KMS-11 (cell line): Measurements from ENCODE around the gene MN1.

ENCODE experiments used
- H2AFZ ChIP-seq: fragments of 200-600 bp; sonication (generic); 2 replicates; pipeline ENCODE4 v1.6.1; 2016; ENCODE audit warnings: antibody characterized with exemption, mixed run types, low read depth
- H3K27ac ChIP-seq: fragments of 200-600 bp; sonication (generic); 2 replicates; pipeline ENCODE4 v1.6.1; 2016; ENCODE audit warnings: mild to moderate bottlenecking, mixed run types
- H3K27me3 ChIP-seq: fragments of 200-600 bp; sonication (generic); 2 replicates; pipeline ENCODE4 v1.6.1; 2017; ENCODE audit warnings: mild to moderate bottlenecking, low read depth, mixed run types, moderate library complexity; ENCODE audit not compliant: insufficient read depth
- H3K36me3 ChIP-seq: fragments of 200-600 bp; sonication (generic); 2 replicates; pipeline ENCODE4 v1.6.1; 2017; ENCODE audit warnings: mild to moderate bottlenecking, mixed run types; ENCODE audit not compliant: insufficient read depth
- H3K4me1 ChIP-seq: fragments of 200-600 bp; sonication (generic); 2 replicates; pipeline ENCODE4 v1.6.1; 2016; ENCODE audit warnings: mild to moderate bottlenecking, low read depth, mixed run types; ENCODE audit not compliant: poor library complexity, severe bottlenecking
- H3K4me2 ChIP-seq: fragments of 200-600 bp; sonication (generic); 2 replicates; pipeline ENCODE4 v1.7.0; 2016; ENCODE audit warnings: mild to moderate bottlenecking, mixed run types
- H3K4me3 ChIP-seq: fragments of 200-600 bp; sonication (generic); IDR thresholded peaks from 2 replicates; pipeline ENCODE4 v1.6.1; 2017; ENCODE audit warnings: low read depth, low read length, mixed read lengths; ENCODE audit not compliant: insufficient read depth
- H3K79me2 ChIP-seq: fragments of 200-600 bp; sonication (generic); 2 replicates; pipeline ENCODE4 v1.6.1; 2016; ENCODE audit warnings: low read depth, mixed run types; ENCODE audit not compliant: insufficient read depth
- H3K9ac ChIP-seq: fragments of 200-600 bp; sonication (generic); 2 replicates; pipeline ENCODE4 v1.6.1; 2016; ENCODE audit warnings: mild to moderate bottlenecking, mixed run types
- H4K20me1 ChIP-seq: fragments of 200-600 bp; sonication (generic); 2 replicates; pipeline ENCODE4 v1.6.1; 2016; ENCODE audit warnings: mild to moderate bottlenecking, mixed run types; ENCODE audit not compliant: insufficient read depth
- TF ChIP-seq, protein P1 (sequence below): fragments of 200-600 bp; sonication (generic); conservative IDR thresholded peaks from 2 replicates; pipeline ENCODE4 v1.6.1; 2017; ENCODE audit warnings: low read depth, mild to moderate bottlenecking, antibody characterized with exemption, low read length, moderate library complexity, mixed read lengths

Gene MN1

DNA sequence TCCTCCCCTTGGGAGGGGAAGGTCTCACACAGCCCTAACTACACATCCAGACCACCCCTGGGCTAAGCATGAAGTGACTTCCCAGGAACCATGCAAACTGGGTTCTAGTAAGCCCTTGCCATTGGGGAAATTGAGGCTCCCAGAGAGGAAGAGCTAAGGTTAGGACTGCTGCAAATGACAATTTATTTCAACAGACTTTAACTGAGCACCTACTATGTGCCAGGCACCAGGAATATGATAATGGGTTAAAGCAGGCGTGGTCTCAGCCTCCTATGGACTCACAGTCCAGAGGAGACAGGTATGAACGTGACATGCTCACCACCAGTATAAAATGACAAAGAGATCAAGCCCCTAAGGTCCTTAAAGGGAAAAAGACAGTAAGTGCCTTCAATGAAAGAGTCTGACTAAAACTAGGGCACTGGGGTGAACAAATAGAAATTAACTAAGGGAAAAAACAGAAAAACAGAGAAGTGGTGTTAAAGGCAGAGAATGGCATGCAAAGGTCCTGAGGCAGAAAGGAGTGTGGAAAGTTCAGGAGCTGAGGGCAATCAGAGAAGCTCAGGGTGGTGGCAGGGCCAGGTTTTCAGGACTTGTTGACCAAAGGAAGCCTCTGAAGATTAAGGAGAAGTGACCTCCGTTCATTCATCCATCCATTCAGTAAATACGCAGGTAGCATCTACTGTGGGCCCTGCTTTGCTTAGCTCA lies 14.4 kb upstream of the MN1 start:
- no peak overlapping the region for H3K4me2 ChIP-seq
- no peaks in the 10 kb centered on the region for H3K27me3 ChIP-seq
- H3K27ac ChIP-seq, result no peak overlapping the region
- H4K20me1 ChIP-seq, result no peaks in the 10 kb centered on the region
- TF ChIP-seq, protein P1, sequence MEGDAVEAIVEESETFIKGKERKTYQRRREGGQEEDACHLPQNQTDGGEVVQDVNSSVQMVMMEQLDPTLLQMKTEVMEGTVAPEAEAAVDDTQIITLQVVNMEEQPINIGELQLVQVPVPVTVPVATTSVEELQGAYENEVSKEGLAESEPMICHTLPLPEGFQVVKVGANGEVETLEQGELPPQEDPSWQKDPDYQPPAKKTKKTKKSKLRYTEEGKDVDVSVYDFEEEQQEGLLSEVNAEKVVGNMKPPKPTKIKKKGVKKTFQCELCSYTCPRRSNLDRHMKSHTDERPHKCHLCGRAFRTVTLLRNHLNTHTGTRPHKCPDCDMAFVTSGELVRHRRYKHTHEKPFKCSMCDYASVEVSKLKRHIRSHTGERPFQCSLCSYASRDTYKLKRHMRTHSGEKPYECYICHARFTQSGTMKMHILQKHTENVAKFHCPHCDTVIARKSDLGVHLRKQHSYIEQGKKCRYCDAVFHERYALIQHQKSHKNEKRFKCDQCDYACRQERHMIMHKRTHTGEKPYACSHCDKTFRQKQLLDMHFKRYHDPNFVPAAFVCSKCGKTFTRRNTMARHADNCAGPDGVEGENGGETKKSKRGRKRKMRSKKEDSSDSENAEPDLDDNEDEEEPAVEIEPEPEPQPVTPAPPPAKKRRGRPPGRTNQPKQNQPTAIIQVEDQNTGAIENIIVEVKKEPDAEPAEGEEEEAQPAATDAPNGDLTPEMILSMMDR, result no peak
- H3K4me1 ChIP-seq, result no peaks in the 10 kb centered on the region
- H3K36me3 ChIP-seq, result no peaks in the 10 kb centered on the region
- no peaks in the 10 kb centered on the region for H3K79me2 ChIP-seq
- no peak overlapping the region for H2AFZ ChIP-seq
- no peak overlapping the region for H3K4me3 ChIP-seq
- H3K9ac ChIP-seq, result no peak overlapping the region

DNA sequence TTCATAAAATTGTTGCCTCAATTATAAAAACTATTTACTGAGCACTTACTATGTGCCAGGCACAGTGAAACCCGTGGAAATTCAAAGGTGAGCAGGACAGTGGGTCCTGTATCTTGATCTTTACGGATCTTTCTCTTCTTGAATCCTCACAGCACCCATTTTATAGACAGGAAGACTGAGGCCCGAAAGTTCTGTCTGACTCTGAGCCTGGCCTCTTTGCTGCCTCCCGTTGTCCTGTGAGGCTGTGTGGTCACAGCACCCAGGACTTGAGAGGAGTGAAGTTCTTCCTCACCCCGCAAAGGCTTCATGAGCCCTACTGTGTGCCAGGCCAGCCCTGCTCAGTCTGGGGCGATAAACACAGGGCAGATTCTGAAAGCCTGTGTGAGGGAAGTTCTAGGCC lies 13.4 kb upstream of the MN1 start:
- Histone ChIP-seq H3K36me3 (no peaks in the 10 kb centered on the region), H3K9ac (no peak overlapping the region), H3K4me2 (no peak overlapping the region), H3K79me2 (no peaks in the 10 kb centered on the region), H3K4me1 (no peaks in the 10 kb centered on the region), H3K27me3 (no peaks in the 10 kb centered on the region), H2AFZ (no peak overlapping the region), H3K4me3 (no peak overlapping the region), H3K27ac (no peak overlapping the region), H4K20me1 (no peaks in the 10 kb centered on the region)
- TF ChIP-seq, protein P1, result no peak

DNA sequence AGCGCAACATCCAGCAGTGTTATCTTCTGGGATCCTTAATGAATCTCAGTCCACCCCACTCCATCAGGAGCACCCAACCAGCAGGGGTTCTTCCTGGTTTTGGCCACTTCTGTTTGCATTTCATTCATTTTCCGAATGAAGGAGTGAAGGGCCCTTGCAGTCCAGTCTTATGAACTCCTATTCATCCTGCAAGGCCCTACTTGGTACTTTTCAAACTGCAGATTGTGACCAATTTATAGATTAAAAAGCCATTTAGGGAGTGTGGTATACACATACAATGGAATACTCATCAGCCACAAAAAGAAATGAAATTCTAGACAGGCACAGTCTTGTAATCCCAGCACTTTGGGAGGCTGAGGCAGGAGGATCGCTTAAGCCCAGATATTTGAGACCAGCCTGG lies 10.2 kb upstream of the MN1 start:
- no peak overlapping the region for H3K4me2 ChIP-seq
- H3K79me2 ChIP-seq, result no peaks in the 10 kb centered on the region

DNA sequence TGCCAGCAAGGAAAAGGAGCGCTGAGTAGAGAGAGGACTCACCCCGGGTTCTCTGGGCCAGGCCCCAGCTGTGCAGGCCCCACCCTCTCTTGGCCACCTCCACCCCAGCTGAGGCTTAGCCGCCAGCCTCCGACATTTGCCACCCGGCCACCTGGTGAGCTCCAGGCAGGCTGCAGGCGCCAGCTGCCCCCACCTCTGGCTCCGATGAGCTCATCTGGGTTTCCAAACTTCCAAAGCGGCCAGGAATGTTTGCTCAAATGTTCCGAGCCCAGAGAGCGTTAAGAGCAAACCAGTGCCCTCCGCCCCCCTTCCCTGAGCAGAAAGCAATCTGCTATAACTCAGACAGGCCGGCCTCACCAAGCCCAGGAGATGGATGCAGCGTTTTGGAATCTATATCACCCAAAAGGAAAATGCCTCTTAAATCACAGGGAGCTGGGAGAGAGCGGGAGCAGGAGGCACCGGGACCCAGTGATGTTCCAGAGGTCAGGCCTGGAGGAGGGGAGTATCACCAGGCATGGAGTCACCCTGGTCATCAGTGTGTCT lies 9.1 kb upstream of the MN1 start:
- Histone ChIP-seq H4K20me1 (no peaks in the 10 kb centered on the region), H3K4me1 (no peaks in the 10 kb centered on the region), H2AFZ (no peak overlapping the region), H3K27ac (no peak overlapping the region), H3K4me3 (no peak overlapping the region), H3K9ac (no peak overlapping the region), H3K36me3 (no peaks in the 10 kb centered on the region), H3K27me3 (no peaks in the 10 kb centered on the region), H3K4me2 (no peak overlapping the region), H3K79me2 (no peaks in the 10 kb centered on the region)
- TF ChIP-seq, protein P1, result no peak

More for the DNA sequence above, 10.2 kb upstream of the MN1 start:
- no peaks in the 10 kb centered on the region for H3K36me3 ChIP-seq
- H3K4me3 ChIP-seq, result no peak overlapping the region
- TF ChIP-seq, protein P1, result no peak
- H4K20me1 ChIP-seq, result no peaks in the 10 kb centered on the region
- no peak overlapping the region for H2AFZ ChIP-seq
- H3K9ac ChIP-seq, result no peak overlapping the region
- no peak overlapping the region for H3K27ac ChIP-seq
- no peaks in the 10 kb centered on the region for H3K4me1 ChIP-seq
- no peaks in the 10 kb centered on the region for H3K27me3 ChIP-seq
